Body of pancreas (tissue), 4 donors: ENCODE measurements around the gene CLPSL1. TPM values are rescaled to one million over a fixed set of nuclear protein-coding genes. Genes with fewer than 3 reads are reported as not detected.

ENCODE experiments used
- ATAC-seq: fragments of 150-250 bp; one replicate; pipeline ENCODE4 v1.9.1; 2016
- DNase-seq, 4 donors: peaks; one replicate each; pipeline ENCODE4 v3.0.0-alpha.2; 2019
- H3K27ac ChIP-seq, 4 donors: fragments of 200-600 bp; sonication (generic); 1 replicate in 3 of 4; 2 replicates in 1 of 4; pipeline versions ENCODE4 v1.5.1 to v1.6.1; 2016 to 2019; ENCODE audit warnings: mild to moderate bottlenecking in 1 of 4, mixed read lengths in 1 of 4, moderate library complexity in 1 of 4
- H3K27me3 ChIP-seq, 2 donors: fragments of 200-600 bp; sonication (generic); one replicate each; pipeline ENCODE4 v1.6.0; 2016; ENCODE audit warnings: mild to moderate bottlenecking in 1 of 2
- H3K36me3 ChIP-seq, 2 donors: fragments of 200-600 bp; sonication (generic); replicated peaks in 1 of 2; 2 replicates each; pipeline ENCODE4 v1.5.1; 2016; ENCODE audit warnings: low read depth in 2 of 2; ENCODE audit not compliant: insufficient read depth in 1 of 2
- H3K4me1 ChIP-seq: fragments of 200-600 bp; sonication (generic); one replicate; pipeline ENCODE4 v1.6.0; 2016
- H3K4me3 ChIP-seq, 2 donors: fragments of 200-600 bp; sonication (generic); 1 replicate in 1 of 2; 2 replicates in 1 of 2; pipeline ENCODE4 v1.5.1; 2016 to 2019
- H3K9me3 ChIP-seq, 3 donors: fragments of 200-600 bp; sonication (generic); 1 replicate in 2 of 3; 2 replicates in 1 of 3; pipeline ENCODE4 v1.5.1; 2016
- POLR2A ChIP-seq, 3 donors: fragments of 450-650 bp; IDR thresholded peaks; one replicate each; pipeline ENCODE4 v1.6.1; 2016; ENCODE audit warnings: antibody characterized with exemption in 3 of 3, mild to moderate bottlenecking in 2 of 3
- WGBS, 2 donors: methylation state at CpG; one replicate each; pipeline ENCODE4 v1.1.5; 2017; 5-methylcytosine and 5-hydroxymethylcytosine counted together
- intact Hi-C: fragments of 100-400 bp; cut with DNase I; formaldehyde crosslinking; loops from one replicate; pipeline ENCODE4 v1.15.1; 2023
- total RNA-seq, 2 donors: library from RNA; depleted of rRNA; stranded (reverse); fragments of >200 nt; gene quantifications; one replicate each; pipeline ENCODE4 v1.1.0, GENCODE V29; 2016
- TF ChIP-seq, protein P1 (sequence below), 7 experiments: fragments of 450-650 bp in 4 of 7; fragments of 200-600 bp in 3 of 7; sonication (generic) in 3 of 7; IDR thresholded peaks; one replicate each; pipeline ENCODE4 v1.5.1; 2016 to 2019; ENCODE audit warnings: antibody characterized with exemption in 7 of 7

The CLPSL1 gene
- total RNA-seq, 2 donors from 2014 or later = 7.8 to 11.9 TPM

DNA sequence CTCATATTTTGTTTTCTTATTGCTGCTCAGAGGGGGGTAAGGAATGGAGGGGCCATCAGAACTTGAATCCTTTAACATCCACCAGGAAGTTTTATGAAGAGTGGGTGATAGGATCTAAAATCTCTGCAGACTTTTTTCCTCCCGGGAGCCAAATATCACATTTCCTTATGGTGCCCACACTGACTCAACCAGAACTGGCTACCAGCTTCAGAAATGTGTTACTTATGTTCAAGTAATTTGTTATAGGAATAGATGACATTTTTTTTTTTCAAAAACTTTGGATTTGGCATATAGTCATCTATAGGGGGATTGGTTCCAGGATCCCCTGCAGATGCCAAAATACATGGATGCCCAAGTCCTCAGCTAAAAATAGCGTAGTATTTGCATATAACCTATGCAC, 42.8 kb downstream of the CLPSL1 start:
- intact Hi-C loops = no loop called here
- H3K27me3 ChIP-seq = no peaks in the 10 kb centered on the region
- H3K36me3 ChIP-seq = no peaks in the 10 kb centered on the region
- DNase-seq (no peak), ATAC-seq (no peak)
- H3K9me3 ChIP-seq = no peaks in the 10 kb centered on the region
- TF ChIP-seq, protein P1, sequence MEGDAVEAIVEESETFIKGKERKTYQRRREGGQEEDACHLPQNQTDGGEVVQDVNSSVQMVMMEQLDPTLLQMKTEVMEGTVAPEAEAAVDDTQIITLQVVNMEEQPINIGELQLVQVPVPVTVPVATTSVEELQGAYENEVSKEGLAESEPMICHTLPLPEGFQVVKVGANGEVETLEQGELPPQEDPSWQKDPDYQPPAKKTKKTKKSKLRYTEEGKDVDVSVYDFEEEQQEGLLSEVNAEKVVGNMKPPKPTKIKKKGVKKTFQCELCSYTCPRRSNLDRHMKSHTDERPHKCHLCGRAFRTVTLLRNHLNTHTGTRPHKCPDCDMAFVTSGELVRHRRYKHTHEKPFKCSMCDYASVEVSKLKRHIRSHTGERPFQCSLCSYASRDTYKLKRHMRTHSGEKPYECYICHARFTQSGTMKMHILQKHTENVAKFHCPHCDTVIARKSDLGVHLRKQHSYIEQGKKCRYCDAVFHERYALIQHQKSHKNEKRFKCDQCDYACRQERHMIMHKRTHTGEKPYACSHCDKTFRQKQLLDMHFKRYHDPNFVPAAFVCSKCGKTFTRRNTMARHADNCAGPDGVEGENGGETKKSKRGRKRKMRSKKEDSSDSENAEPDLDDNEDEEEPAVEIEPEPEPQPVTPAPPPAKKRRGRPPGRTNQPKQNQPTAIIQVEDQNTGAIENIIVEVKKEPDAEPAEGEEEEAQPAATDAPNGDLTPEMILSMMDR (IDR thresholded peaks at IDR 0.05) = no peak
- TF ChIP-seq POLR2A (IDR thresholded peaks at IDR 0.05) = no peak
- no peaks in the 10 kb centered on the region for H3K4me1 ChIP-seq
- no peak overlapping the region for H3K4me3 ChIP-seq
- 96 to 98% methylated on average over 2 of the region's 2 CpGs for WGBS, 2 donors
- no peak overlapping the region for H3K27ac ChIP-seq

DNA sequence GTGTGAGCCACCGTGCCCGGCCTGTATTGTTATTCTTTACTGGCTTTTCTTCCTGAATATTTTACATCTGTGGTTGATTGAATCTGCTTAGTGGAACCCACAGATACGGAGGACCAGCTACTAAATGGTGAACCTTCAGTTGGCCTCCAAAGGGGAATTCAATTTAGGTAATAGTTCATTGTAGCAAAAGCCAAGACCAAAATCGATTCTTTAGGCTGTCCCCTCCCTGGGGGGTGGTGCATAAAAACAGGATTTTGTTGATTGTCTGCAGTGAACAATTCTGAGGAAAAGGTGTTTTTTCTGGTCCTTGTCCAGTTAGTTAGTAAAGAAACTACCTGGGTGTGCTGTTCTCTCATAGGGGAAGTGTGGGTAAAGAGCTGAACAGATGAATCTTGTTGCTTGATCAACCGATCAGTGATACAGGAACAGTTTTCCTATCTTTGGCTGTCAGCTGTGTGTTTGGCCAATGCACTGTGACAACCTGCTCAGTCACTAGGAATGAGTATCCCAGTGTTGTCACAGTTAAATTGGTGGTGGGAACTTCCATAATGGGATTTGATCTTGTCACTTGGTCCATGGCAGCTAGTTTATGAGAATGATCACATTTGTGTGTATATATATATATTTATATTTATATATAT, 43.9 kb downstream of the CLPSL1 start:
- no peaks in the 10 kb centered on the region for H3K36me3 ChIP-seq
- 84 to 91% methylated on average over 4 to 5 of the region's 5 CpGs for WGBS, 2 donors
- no peaks in the 10 kb centered on the region for H3K9me3 ChIP-seq
- TF ChIP-seq, protein P1 (IDR thresholded peaks at IDR 0.05) = no peak
- TF ChIP-seq POLR2A (IDR thresholded peaks at IDR 0.05) = no peak
- intact Hi-C loops = no loop called here
- no peak for ATAC-seq
- no peak overlapping the region for H3K27ac ChIP-seq
- DNase-seq = no peak
- H3K27me3 ChIP-seq = no peaks in the 10 kb centered on the region
- no peak overlapping the region for H3K4me3 ChIP-seq
- no peaks in the 10 kb centered on the region for H3K4me1 ChIP-seq

DNA sequence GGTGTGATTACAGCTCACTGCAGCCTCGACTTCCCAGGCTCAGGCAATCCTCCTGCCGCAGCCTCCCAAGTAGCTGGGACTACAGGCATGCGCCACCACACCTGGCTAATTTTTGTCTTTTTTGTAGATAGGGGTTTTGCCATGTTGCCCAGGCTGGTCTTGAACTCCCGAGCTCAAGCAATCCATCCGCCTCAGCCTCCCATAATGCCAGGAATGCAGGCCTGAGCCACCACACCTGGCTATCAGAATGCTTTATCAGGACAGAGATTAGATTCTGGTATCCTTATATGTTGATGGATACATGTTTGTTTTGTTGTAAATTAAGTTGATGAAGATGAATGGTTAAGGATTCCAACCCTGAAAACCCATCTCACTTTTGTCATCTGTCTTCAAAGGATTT, 48.5 kb downstream of the CLPSL1 start:
- whole genome bisulfite sequencing, 2 donors = 94 to 98% methylated on average over 5 of the region's 5 CpGs
- DNase-seq (no peak), ATAC-seq (no peak)
- Histone ChIP-seq H3K27me3 (no peaks in the 10 kb centered on the region), H3K36me3 (no peaks in the 10 kb centered on the region), H3K9me3 (no peaks in the 10 kb centered on the region), H3K27ac (no peak overlapping the region), H3K4me3 (no peak overlapping the region), H3K4me1 (peaks cover 17% of the 10 kb centered on the region)
- intact Hi-C loops = no loop called here
- TF ChIP-seq, protein P1 (IDR thresholded peaks at IDR 0.05) = no peak
- TF ChIP-seq POLR2A (IDR thresholded peaks at IDR 0.05) = no peak

DNA sequence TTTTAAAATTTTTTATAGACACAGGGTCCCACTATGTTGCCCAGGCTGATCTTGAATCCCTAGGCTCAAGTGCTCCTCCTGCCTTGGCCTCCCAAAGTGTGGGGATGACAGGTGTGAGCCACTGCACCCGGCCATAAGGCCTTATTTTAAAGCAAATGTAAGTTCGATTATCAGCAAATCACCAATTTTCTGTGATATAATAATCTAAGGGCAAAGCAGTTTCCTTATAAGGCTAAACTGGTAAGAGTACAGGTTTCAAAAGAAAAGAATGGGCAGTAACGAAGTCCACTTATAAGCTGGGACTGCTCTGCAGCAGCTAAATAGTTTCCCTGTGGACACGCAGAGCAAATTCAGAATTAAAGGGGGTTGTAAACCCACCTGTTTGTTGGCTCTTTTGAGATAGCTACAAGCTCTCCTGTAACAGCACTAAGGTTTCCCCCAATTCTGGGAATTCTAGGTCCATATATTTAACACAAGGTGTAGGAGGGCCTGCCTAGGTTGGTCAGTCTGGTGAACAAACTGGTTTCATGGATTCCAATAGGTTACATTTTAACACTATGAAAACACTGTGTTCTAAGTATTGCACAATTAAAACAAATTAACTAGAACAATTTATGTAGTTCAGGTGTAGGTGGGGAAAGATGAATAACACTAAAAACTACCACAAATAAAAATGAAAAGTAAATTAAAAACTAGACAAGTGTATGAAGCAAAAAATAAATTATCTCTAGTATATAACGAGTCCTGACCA, 50.6 kb downstream of the CLPSL1 start:
- peak overlapping the region in 3 of 4 donors; percentile 14 to 35 (median 19) for H3K27ac ChIP-seq
- peaks cover 0 to 3% of the 10 kb centered on the region in 2 donors for H3K36me3 ChIP-seq
- TF ChIP-seq, protein P1 (IDR thresholded peaks at IDR 0.05) = no peak
- TF ChIP-seq POLR2A (IDR thresholded peaks at IDR 0.05) = no peak
- no peaks in the 10 kb centered on the region for H3K9me3 ChIP-seq
- H3K27me3 ChIP-seq = no peaks in the 10 kb centered on the region
- peak; percentile 82 for ATAC-seq
- peaks cover 23% of the 10 kb centered on the region for H3K4me1 ChIP-seq
- intact Hi-C loops = no loop called here
- 79 to 85% methylated on average over 5 of the region's 5 CpGs for WGBS, 2 donors
- DNase-seq = no peak
- H3K4me3 ChIP-seq = no peak overlapping the region
